ENCODE results near the gene MFSD2A.

The MFSD2A gene

DNA sequence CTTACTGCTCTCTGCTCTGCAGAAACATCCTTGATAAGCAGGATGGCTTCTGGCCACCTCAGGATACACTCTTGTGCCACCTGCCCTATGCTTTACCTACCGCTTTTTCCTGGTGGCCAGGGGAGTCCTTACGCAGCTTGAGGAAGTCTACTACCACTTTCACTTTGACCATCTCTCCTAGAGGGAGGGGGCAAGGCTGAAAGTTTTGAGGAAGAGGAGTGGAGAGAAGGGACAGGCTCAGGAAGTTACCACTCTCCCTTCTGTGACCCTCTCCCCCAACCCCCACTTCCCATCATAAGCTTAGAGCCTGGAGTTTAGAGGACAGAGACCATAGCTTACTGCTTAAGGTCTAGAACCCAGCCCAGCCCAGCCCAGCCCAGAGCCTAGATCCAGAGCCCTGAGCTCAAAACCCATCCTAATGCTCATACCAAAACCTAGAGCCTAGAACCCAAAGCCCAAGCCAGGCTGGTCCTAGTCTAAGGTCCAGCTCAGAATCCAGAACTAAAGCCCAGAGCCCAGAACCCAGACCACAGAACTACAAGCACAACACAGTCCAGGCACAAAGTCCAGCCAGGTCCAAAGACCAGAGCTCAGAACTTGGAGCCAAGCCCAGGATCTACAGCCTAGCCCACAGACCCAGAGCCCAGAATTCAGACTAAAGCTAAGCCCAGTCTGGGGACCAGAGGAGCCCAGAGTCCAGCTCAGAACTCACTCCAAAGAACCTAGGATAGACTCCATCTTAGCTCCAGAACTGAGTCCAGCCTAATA, 18.0 kb upstream of the MFSD2A start:
- Histone ChIP-seq H3K9me2 (replicated peaks; ENCODE audit: low read depth, low read length) (no peaks in the 10 kb centered on the region), H3K36me3 (ENCODE audit: insufficient read depth, low read length) (no peaks in the 10 kb centered on the region), H3K9ac (ENCODE audit: low read depth, low read length, poor library complexity, severe bottlenecking) (no peak overlapping the region), H3K4me2 (ENCODE audit: low read depth, low read length, poor library complexity, severe bottlenecking) (no peak overlapping the region), H3K79me2 (ENCODE audit: insufficient read depth, low read length) (no peaks in the 10 kb centered on the region), H3K4me1 (ENCODE audit: insufficient read depth, low read length, poor library complexity, severe bottlenecking) (no peaks in the 10 kb centered on the region), H3K9me3 (ENCODE audit: insufficient read depth, low read depth, low read length) (no peaks in the 10 kb centered on the region), H2AFZ (ENCODE audit: low read length) (peak overlapping the region; percentile 89), H4K20me1 (ENCODE audit: insufficient read depth, low read length, poor library complexity, severe bottlenecking) (no peaks in the 10 kb centered on the region), H3K27me3 (ENCODE audit: insufficient read depth, low read length, poor library complexity, severe bottlenecking) (no peaks in the 10 kb centered on the region), H3K4me3 (ENCODE audit: low read length, poor library complexity, severe bottlenecking) (no peak overlapping the region), H3F3A (ENCODE audit: low read depth) (no peaks in the 10 kb centered on the region)
- TF ChIP-seq, protein P1, sequence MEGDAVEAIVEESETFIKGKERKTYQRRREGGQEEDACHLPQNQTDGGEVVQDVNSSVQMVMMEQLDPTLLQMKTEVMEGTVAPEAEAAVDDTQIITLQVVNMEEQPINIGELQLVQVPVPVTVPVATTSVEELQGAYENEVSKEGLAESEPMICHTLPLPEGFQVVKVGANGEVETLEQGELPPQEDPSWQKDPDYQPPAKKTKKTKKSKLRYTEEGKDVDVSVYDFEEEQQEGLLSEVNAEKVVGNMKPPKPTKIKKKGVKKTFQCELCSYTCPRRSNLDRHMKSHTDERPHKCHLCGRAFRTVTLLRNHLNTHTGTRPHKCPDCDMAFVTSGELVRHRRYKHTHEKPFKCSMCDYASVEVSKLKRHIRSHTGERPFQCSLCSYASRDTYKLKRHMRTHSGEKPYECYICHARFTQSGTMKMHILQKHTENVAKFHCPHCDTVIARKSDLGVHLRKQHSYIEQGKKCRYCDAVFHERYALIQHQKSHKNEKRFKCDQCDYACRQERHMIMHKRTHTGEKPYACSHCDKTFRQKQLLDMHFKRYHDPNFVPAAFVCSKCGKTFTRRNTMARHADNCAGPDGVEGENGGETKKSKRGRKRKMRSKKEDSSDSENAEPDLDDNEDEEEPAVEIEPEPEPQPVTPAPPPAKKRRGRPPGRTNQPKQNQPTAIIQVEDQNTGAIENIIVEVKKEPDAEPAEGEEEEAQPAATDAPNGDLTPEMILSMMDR (conservative IDR thresholded peaks at IDR 0.05; ENCODE audit: low read length), result no peak
- no peak for TF ChIP-seq EZH2phosphoT487 (IDR thresholded peaks at IDR 0.05; ENCODE audit: borderline replicate concordance)

DNA sequence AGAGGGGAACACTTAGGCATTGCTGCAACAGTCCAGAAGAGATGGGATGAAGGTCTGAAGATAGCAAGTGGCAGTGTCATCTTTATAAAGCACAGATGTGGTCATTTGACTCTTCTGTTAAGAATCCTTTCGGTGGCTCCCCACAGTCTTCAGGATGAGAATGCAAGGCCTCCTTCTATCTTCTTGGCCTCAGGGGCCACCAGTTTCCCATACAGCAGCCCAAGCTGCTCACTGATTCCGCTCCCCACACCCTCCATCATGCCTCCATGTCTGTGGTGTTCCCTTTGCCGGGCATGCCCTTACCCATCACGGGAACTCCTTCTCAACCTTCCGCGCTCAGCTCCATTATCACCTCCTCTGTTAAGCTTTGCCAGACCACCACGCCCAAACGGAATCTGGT, 16.1 kb upstream of the MFSD2A start:
- Histone ChIP-seq H3K4me2 (ENCODE audit: low read depth, low read length, poor library complexity, severe bottlenecking) (no peak overlapping the region), H3K4me3 (ENCODE audit: low read length, poor library complexity, severe bottlenecking) (no peak overlapping the region), H3K9me2 (replicated peaks; ENCODE audit: low read depth, low read length) (no peaks in the 10 kb centered on the region), H3K9ac (ENCODE audit: low read depth, low read length, poor library complexity, severe bottlenecking) (no peak overlapping the region), H3K4me1 (ENCODE audit: insufficient read depth, low read length, poor library complexity, severe bottlenecking) (no peaks in the 10 kb centered on the region), H3K9me3 (ENCODE audit: insufficient read depth, low read depth, low read length) (no peaks in the 10 kb centered on the region), H3K36me3 (ENCODE audit: insufficient read depth, low read length) (no peaks in the 10 kb centered on the region), H4K20me1 (ENCODE audit: insufficient read depth, low read length, poor library complexity, severe bottlenecking) (no peaks in the 10 kb centered on the region), H3K27me3 (ENCODE audit: insufficient read depth, low read length, poor library complexity, severe bottlenecking) (no peaks in the 10 kb centered on the region), H2AFZ (ENCODE audit: low read length) (no peak overlapping the region), H3F3A (ENCODE audit: low read depth) (no peaks in the 10 kb centered on the region), H3K79me2 (ENCODE audit: insufficient read depth, low read length) (no peaks in the 10 kb centered on the region)
- TF ChIP-seq, protein P1 (conservative IDR thresholded peaks at IDR 0.05; ENCODE audit: low read length), result no peak
- no peak for TF ChIP-seq EZH2phosphoT487 (IDR thresholded peaks at IDR 0.05; ENCODE audit: borderline replicate concordance)

DNA sequence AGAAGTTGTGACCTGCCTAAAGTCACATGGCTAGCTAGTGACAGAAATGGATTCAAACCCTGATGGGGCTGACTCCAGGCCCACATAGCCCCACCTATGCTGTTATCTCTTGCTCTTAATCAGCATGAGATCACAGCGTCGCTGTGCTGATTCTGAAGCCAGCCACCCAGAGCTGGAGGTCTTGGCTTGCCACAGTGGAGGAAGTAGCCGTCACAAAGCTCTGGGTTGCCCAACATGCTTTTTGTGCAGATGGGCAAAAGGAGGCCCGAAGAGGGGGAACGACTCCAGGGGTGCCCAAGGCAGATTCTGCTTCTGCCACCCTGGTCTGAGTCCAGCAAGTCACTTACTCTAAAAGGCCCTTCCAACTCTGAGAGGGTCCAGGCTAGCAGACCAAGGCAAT, 14.7 kb upstream of the MFSD2A start:
- Histone ChIP-seq H3K9me3 (ENCODE audit: insufficient read depth, low read depth, low read length) (no peaks in the 10 kb centered on the region), H3K4me1 (ENCODE audit: insufficient read depth, low read length, poor library complexity, severe bottlenecking) (no peaks in the 10 kb centered on the region), H3K4me2 (ENCODE audit: low read depth, low read length, poor library complexity, severe bottlenecking) (no peak overlapping the region), H2AFZ (ENCODE audit: low read length) (no peak overlapping the region), H3K79me2 (ENCODE audit: insufficient read depth, low read length) (no peaks in the 10 kb centered on the region), H3K36me3 (ENCODE audit: insufficient read depth, low read length) (no peaks in the 10 kb centered on the region), H3K9ac (ENCODE audit: low read depth, low read length, poor library complexity, severe bottlenecking) (no peak overlapping the region), H3K9me2 (replicated peaks; ENCODE audit: low read depth, low read length) (no peaks in the 10 kb centered on the region), H3K4me3 (ENCODE audit: low read length, poor library complexity, severe bottlenecking) (no peak overlapping the region), H4K20me1 (ENCODE audit: insufficient read depth, low read length, poor library complexity, severe bottlenecking) (no peaks in the 10 kb centered on the region), H3K27me3 (ENCODE audit: insufficient read depth, low read length, poor library complexity, severe bottlenecking) (no peaks in the 10 kb centered on the region), H3F3A (ENCODE audit: low read depth) (no peaks in the 10 kb centered on the region)
- TF ChIP-seq, protein P1 (conservative IDR thresholded peaks at IDR 0.05; ENCODE audit: low read length), result no peak
- no peak for TF ChIP-seq EZH2phosphoT487 (IDR thresholded peaks at IDR 0.05; ENCODE audit: borderline replicate concordance)

All from Loucy (cell line).